HG02588 (cell line): ENCODE data around the gene NLRP1.

Experiments used
- ATAC-seq: cut with Tn5 transposase; IDR thresholded peaks from one replicate; pipeline ENCODE4 v1.9.1; 2021; ENCODE audit warnings: mild to moderate bottlenecking, moderate library complexity; ENCODE audit not compliant: unreplicated experiment

NLRP1 gene

GRCh38 chr17:5485270-5486205 lies 98.8 kb downstream of the NLRP1 start, which contains the start of gene DERL2:
Gene DERL2 (minus strand): TSS chr17:5486178. CDS start chr17:5486161, 17 bp downstream.
- peak; percentile 15 for ATAC-seq

GRCh38 chr17:5481451-5481850 lies 102.9 kb downstream of the NLRP1 start:
- ATAC-seq: no peak

- ATAC-seq: no peak
Observed at GRCh38 chr17:5480962-5481361, 103.3 kb downstream of the NLRP1 start.

- ATAC-seq: no peak
Observed at GRCh38 chr17:5478992-5479391, 105.3 kb downstream of the NLRP1 start.

- no peak for ATAC-seq
Observed at GRCh38 chr17:5473906-5474305, 110.4 kb downstream of the NLRP1 start.

- no peak for ATAC-seq
Observed at GRCh38 chr17:5472511-5472910, 111.8 kb downstream of the NLRP1 start.

GRCh38 chr17:5468075-5468473 lies 116.2 kb downstream of the NLRP1 start:
- ATAC-seq: peak; percentile 12

- ATAC-seq: no peak
Observed at GRCh38 chr17:5467416-5467815, 116.9 kb downstream of the NLRP1 start.

- ATAC-seq: no peak
Observed at GRCh38 chr17:5466295-5466694, 118.0 kb downstream of the NLRP1 start.

- no peak for ATAC-seq
Observed at GRCh38 chr17:5464717-5465507, 119.4 kb downstream of the NLRP1 start.
